ENCODE data around the gene RCOR3. TPM values are rescaled to one million over a fixed set of nuclear protein-coding genes. Genes with fewer than 3 reads are reported as not detected.

Gene RCOR3
- total RNA-seq, 4 donors from 2014 or later = 26.1 to 88.5 (median 39.8) TPM

DNA sequence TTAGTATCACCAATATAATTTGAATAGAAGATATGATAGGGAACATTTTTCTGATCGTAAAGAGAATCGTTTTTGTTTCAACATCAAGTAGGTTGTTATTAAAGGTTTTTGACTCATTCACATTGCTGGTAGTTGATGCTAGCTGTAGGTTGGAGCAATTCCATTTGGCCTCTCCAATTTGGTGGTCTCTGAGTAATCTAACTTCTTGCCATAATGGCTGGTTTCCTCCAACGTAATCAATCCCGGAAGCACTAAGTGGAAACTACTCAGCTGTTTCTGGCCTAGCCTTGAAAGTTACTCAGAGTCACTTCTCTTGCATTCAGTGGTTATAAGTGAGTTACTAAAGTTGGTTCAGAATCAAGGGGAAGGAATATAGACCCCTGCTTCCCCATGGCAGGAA lies 26.0 kb downstream of the RCOR3 start:
- H3K4me1 ChIP-seq = no peaks in the 10 kb centered on the region
- no peaks in the 10 kb centered on the region for H3K36me3 ChIP-seq
- intact Hi-C loops (cut with DNase I; ENCODE audit: low total_unique reads) = no loop called here
- H3K4me3 ChIP-seq = no peak overlapping the region
- H3K9me3 ChIP-seq = no peaks in the 10 kb centered on the region
- TF ChIP-seq, protein P1, sequence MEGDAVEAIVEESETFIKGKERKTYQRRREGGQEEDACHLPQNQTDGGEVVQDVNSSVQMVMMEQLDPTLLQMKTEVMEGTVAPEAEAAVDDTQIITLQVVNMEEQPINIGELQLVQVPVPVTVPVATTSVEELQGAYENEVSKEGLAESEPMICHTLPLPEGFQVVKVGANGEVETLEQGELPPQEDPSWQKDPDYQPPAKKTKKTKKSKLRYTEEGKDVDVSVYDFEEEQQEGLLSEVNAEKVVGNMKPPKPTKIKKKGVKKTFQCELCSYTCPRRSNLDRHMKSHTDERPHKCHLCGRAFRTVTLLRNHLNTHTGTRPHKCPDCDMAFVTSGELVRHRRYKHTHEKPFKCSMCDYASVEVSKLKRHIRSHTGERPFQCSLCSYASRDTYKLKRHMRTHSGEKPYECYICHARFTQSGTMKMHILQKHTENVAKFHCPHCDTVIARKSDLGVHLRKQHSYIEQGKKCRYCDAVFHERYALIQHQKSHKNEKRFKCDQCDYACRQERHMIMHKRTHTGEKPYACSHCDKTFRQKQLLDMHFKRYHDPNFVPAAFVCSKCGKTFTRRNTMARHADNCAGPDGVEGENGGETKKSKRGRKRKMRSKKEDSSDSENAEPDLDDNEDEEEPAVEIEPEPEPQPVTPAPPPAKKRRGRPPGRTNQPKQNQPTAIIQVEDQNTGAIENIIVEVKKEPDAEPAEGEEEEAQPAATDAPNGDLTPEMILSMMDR (IDR thresholded peaks at IDR 0.05) = no peak
- no peak for TF ChIP-seq POLR2A (IDR thresholded peaks at IDR 0.05)
- no peaks in the 10 kb centered on the region for H3K27me3 ChIP-seq
- H3K27ac ChIP-seq = no peak overlapping the region
- no peak for DNase-seq

GRCh38 chr1:211287218-211287617 lies 28.1 kb downstream of the RCOR3 start:
- Histone ChIP-seq H3K27me3 (no peaks in the 10 kb centered on the region), H3K27ac (no peak overlapping the region), H3K9me3 (no peaks in the 10 kb centered on the region), H3K4me1 (no peaks in the 10 kb centered on the region), H3K36me3 (no peaks in the 10 kb centered on the region), H3K4me3 (no peak overlapping the region)
- TF ChIP-seq POLR2A (IDR thresholded peaks at IDR 0.05) = no peak
- TF ChIP-seq, protein P1 (IDR thresholded peaks at IDR 0.05) = no peak
- no peak for DNase-seq
- intact Hi-C loops (cut with DNase I; ENCODE audit: low total_unique reads) = no loop called here

DNA sequence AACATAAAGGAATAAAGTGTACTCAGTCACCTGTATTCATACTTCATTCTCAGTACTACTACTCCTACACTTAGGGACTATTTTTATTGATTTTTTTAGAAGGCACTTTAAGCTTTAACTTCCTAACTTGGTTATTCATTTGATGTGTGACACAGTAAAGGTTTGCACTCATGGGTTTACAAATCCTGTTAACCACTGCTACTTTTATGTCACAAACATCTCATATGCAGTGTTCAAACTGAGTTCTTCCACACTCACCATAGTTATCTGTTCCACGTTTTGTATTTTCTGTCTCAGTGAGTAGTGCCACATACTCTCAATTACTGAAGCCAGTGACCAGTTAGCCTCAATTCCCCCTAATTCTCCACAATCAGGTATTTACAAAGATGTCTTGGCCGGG lies 33.2 kb downstream of the RCOR3 start:
- no peak overlapping the region for H3K27ac ChIP-seq
- H3K4me1 ChIP-seq = no peaks in the 10 kb centered on the region
- TF ChIP-seq POLR2A (IDR thresholded peaks at IDR 0.05) = no peak
- TF ChIP-seq, protein P1 (IDR thresholded peaks at IDR 0.05) = no peak
- H3K36me3 ChIP-seq = no peaks in the 10 kb centered on the region
- no peak overlapping the region for H3K4me3 ChIP-seq
- H3K27me3 ChIP-seq = no peaks in the 10 kb centered on the region
- H3K9me3 ChIP-seq = no peaks in the 10 kb centered on the region
- intact Hi-C loops (cut with DNase I; ENCODE audit: low total_unique reads) = no loop called here
- no peak for DNase-seq

- no peak for DNase-seq
- intact Hi-C loops (cut with DNase I; ENCODE audit: low total_unique reads) = no loop called here
- TF ChIP-seq, protein P1 (IDR thresholded peaks at IDR 0.05) = no peak
- no peak for TF ChIP-seq POLR2A (IDR thresholded peaks at IDR 0.05)
- Histone ChIP-seq H3K4me1 (no peaks in the 10 kb centered on the region), H3K36me3 (no peaks in the 10 kb centered on the region), H3K4me3 (no peak overlapping the region), H3K9me3 (no peaks in the 10 kb centered on the region), H3K27ac (no peak overlapping the region), H3K27me3 (no peaks in the 10 kb centered on the region)
Observed at GRCh38 chr1:211296396-211296795, 37.2 kb downstream of the RCOR3 start.

DNA sequence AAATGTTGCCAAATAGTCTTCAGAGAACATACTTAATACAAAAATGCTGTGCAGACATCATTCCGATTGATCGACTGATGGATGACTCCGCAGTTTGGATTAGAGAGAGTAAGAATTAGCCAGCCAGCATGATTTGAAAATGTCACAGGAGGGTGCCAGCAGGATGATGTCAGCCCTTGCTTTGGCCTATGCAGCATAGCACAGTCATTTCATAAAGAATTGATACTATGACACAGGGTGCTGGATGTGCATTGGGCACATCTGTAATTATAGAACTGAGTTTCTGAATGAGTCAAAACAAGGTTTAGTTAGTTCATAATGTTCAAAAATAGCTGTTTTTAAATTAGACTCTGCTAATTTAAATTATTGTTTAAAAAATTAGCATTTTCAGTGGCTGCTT lies 45.9 kb downstream of the RCOR3 start:
- H3K4me1 ChIP-seq = no peaks in the 10 kb centered on the region
- no peaks in the 10 kb centered on the region for H3K9me3 ChIP-seq
- no peak overlapping the region for H3K27ac ChIP-seq
- intact Hi-C loops (cut with DNase I; ENCODE audit: low total_unique reads) = no loop called here
- H3K36me3 ChIP-seq = no peaks in the 10 kb centered on the region
- H3K27me3 ChIP-seq = no peaks in the 10 kb centered on the region
- TF ChIP-seq, protein P1 (IDR thresholded peaks at IDR 0.05) = no peak
- TF ChIP-seq POLR2A (IDR thresholded peaks at IDR 0.05) = no peak
- H3K4me3 ChIP-seq = no peak overlapping the region
- no peak for DNase-seq
